ENCODE results near the gene IGFBP4. TPM values are rescaled to one million over a fixed set of nuclear protein-coding genes. Genes with fewer than 3 reads are reported as not detected.
A peak's percentile ranks its signal among the peaks of the same experiment; 100 is the strongest.

The IGFBP4 gene
- total and polyA plus RNA-seq, 2 of the 4 experiments (the other 2 are of a cell fraction) = 308 to 1,187 TPM

GRCh38 chr17:40442392-40443195, 656 bp upstream of the IGFBP4 start:
- H3K18ac ChIP-seq (ENCODE audit: low read depth, low read length) = peak overlapping the region; percentile 65
- H3K4me2 ChIP-seq (ENCODE audit: low read depth, low read length) = peak overlapping the region; percentile 68
- peak overlapping the region; percentile 81 for H3K9ac ChIP-seq (ENCODE audit: low read depth, low read length)
- BruUV-seq (replicated peaks) = no TSS peak
- CTCF ChIA-PET = interaction anchor here (0.9 to 2.4 kb wide), 3 partner anchors 34 to 118 kb away, joined by 3 to 11 read pairs (median 7); no protein-coding TSS in a partner anchor
- H2BK5ac ChIP-seq (ENCODE audit: low read depth, low read length, poor library complexity, severe bottlenecking) = peak overlapping the region; percentile 76
- peaks cover 9% of the 10 kb centered on the region for H3K9me1 ChIP-seq (ENCODE audit: insufficient read depth, low read length)
- H3K56ac ChIP-seq (ENCODE audit: extremely low read depth, insufficient read depth, low read length) = peak overlapping the region; percentile 39; the same call in 1 of the 2 replicates
- POLR2A ChIA-PET (ENCODE audit: unreplicated experiment) = interaction anchor here (0.6 to 1.0 kb wide), 4 partner anchors 25 to 160 kb away, joined by 3 to 4 read pairs (median 4); partner anchors contain the start of gene TOP2A
- in situ Hi-C loops (cut with MboI; ENCODE audit: low sequenced_read_pairs) = loop anchor here (5.0 kb wide), 1 partner anchor 90 kb away; no protein-coding TSS in a partner anchor
- H2AK5ac ChIP-seq (ENCODE audit: low read depth, low read length) = peak overlapping the region; percentile 80
- H3K27ac ChIP-seq (ENCODE audit: insufficient read depth, low read length) = peak overlapping the region; percentile 67
- dilution Hi-C loops (cut with HindIII; ENCODE audit: low sequenced_read_pairs, unreplicated experiment) = no loop called here
- TF ChIP-seq USF2 (IDR thresholded peaks at IDR 0.05; ENCODE audit: low read depth, low read length) = no peak
- TF ChIP-seq MAFK (IDR thresholded peaks at IDR 0.05; ENCODE audit: low read depth, low read length) = peak; percentile 53
- peak overlapping the region; percentile 67 for H3K14ac ChIP-seq (replicated peaks; ENCODE audit: low read depth, low read length)
- ATAC-seq (ENCODE audit: low read depth) (peak; percentile 18), DNase-seq (peak; percentile 47)
- WGBS, 2 experiments (ENCODE audit: extremely low coverage in 2 of 2, insufficient read length in 1 of 2) = 41% methylated on average over 13 of the region's 29 CpGs; no CpG with 5 or more reads in 1 of the 2 experiments
- peak overlapping the region; percentile 85 for H4K91ac ChIP-seq (ENCODE audit: insufficient read depth, low read depth, low read length)
- H3K27me3 ChIP-seq (ENCODE audit: control insufficient read depth, insufficient read depth, low read length) = no peaks in the 10 kb centered on the region
- peaks cover 14% of the 10 kb centered on the region for H3K4me1 ChIP-seq (ENCODE audit: control insufficient read depth, insufficient read depth, low read length)
- peak overlapping the region; percentile 98 for H3K4me3 ChIP-seq (ENCODE audit: insufficient read depth, low read depth, low read length)
- peak overlapping the region; percentile 25; the same call in 2 of the 3 replicates for H2BK15ac ChIP-seq (ENCODE audit: low read depth, low read length)
- peak overlapping the region; percentile 25 for H4K5ac ChIP-seq (ENCODE audit: low read depth, low read length)
- no peaks in the 10 kb centered on the region for H3K9me3 ChIP-seq (ENCODE audit: control insufficient read depth, insufficient read depth, low read length)
- intact Hi-C loops (cut with micrococcal nuclease) = loop anchor here (1.0 kb wide), 1 partner anchor 91 kb away; no protein-coding TSS in a partner anchor
- peak overlapping the region; percentile 92 for H2AK9ac ChIP-seq (replicated peaks; ENCODE audit: low read depth, low read length, poor library complexity)
- H2AFZ ChIP-seq (replicated peaks; ENCODE audit: low read length, poor library complexity) = peak overlapping the region; percentile 90
- H3K23ac ChIP-seq (ENCODE audit: low read depth, low read length) = peak overlapping the region; percentile 79
- H3K4ac ChIP-seq (ENCODE audit: low read depth, low read length) = peak overlapping the region; percentile 81
- peak overlapping the region; percentile 14; the same call in 1 of the 2 replicates for H2BK20ac ChIP-seq (ENCODE audit: low read depth, low read length)
- peak overlapping the region; percentile 46 to 79 for H4K8ac ChIP-seq (ENCODE audit: low read depth in 2 of 2, low read length in 2 of 2)
- peaks cover 6 to 41% of the 10 kb centered on the region in 2 experiments; a peak in 2 of 4 replicates for H3K79me1 ChIP-seq (ENCODE audit: low read depth in 1 of 2, low read length in 2 of 2)
- peaks cover 38% of the 10 kb centered on the region for H4K20me1 ChIP-seq (ENCODE audit: insufficient read depth, low read length)
- H2BK120ac ChIP-seq (ENCODE audit: low read depth, low read length) = peak overlapping the region; percentile 76
- H3K36me3 ChIP-seq (ENCODE audit: control insufficient read depth, insufficient read depth, low read length) = peaks cover 22% of the 10 kb centered on the region
